Kidney (tissue), 14 donors: Measurements from ENCODE around the gene USP19. TPM values are rescaled to one million over a fixed set of nuclear protein-coding genes. Genes with fewer than 3 reads are reported as not detected.
A peak's percentile ranks its signal among the peaks of the same experiment; 100 is the strongest.

Experiments used
- DNase-seq, 5 donors: peaks; one replicate each; pipeline ENCODE4 v3.0.0-alpha.2; 2013 to 2020
- FAIRE-seq: peaks from 2 replicates; lab custom pipeline; 2012; peaks lifted over from hg19 to GRCh38; lab: Jason Lieb, UNC
- H3K27ac ChIP-seq, 2 donors: one replicate each; pipeline ENCODE4 v1.7.0; 2013; ENCODE audit warnings: low read depth in 2 of 2, low read length in 2 of 2, inconsistent platforms in 1 of 2
- H3K27me3 ChIP-seq: one replicate; pipeline ENCODE4 v1.7.1; 2013; ENCODE audit warnings: low read length, inconsistent platforms; ENCODE audit not compliant: control insufficient read depth, insufficient read depth
- H3K36me3 ChIP-seq, 3 donors: one replicate each; pipeline versions ENCODE4 v1.7.0 to v1.7.1; 2013; ENCODE audit warnings: low read length in 3 of 3, control low read depth in 1 of 3, inconsistent platforms in 1 of 3; ENCODE audit not compliant: insufficient read depth in 3 of 3, control insufficient read depth in 2 of 3
- H3K4me1 ChIP-seq, 3 donors: one replicate each; pipeline versions ENCODE4 v1.7.0 to v1.7.1; 2013; ENCODE audit warnings: low read length in 3 of 3, inconsistent platforms in 1 of 3, low read depth in 1 of 3; ENCODE audit not compliant: control insufficient read depth in 2 of 3, insufficient read depth in 2 of 3
- H3K4me3 ChIP-seq, 3 donors: one replicate each; pipeline versions ENCODE4 v1.7.0 to v1.8.1; 2013; ENCODE audit warnings: low read length in 3 of 3, control low read depth in 1 of 3, inconsistent platforms in 1 of 3
- H3K9ac ChIP-seq, 3 donors: one replicate each; pipeline versions ENCODE4 v1.7.0 to v1.7.1; 2013; ENCODE audit warnings: low read length in 3 of 3, control low read depth in 1 of 3, inconsistent platforms in 1 of 3
- H3K9me3 ChIP-seq, 3 donors: one replicate each; pipeline versions ENCODE4 v1.7.0 to v1.7.1; 2013; ENCODE audit warnings: low read length in 3 of 3, control low read depth in 1 of 3, inconsistent platforms in 1 of 3; ENCODE audit not compliant: control insufficient read depth in 2 of 3, insufficient read depth in 1 of 3
- CTCF ChIP-seq: IDR thresholded peaks from 3 replicates; pipeline ENCODE4 v1.5.1; 2012; ENCODE audit warnings: mild to moderate bottlenecking, moderate library complexity, borderline replicate concordance; ENCODE audit not compliant: insufficient read depth; ENCODE audit errors: extremely low read depth
- intact Hi-C: fragments of 100-400 bp; cut with DNase I; formaldehyde crosslinking; loops from one replicate; pipeline ENCODE4 v1.11.1; 2022
- polyA plus RNA-seq: library from polyadenylated mRNA; stranded (reverse); fragments of 350-450 nt; fragmentation: Illumina TruSeq; extraction: RNeasy Lipid Tissue Mini Kit (QIAGEN cat#74804); gene quantifications from one replicate; pipeline ENCODE4 v1.2.3, GENCODE V29; 2014; ENCODE audit warnings: low read depth, low replicate concordance; ENCODE audit not compliant: insufficient read depth
- total RNA-seq: library from RNA; stranded (reverse); fragmentation: NEBNext Ultra II Directional; extraction: Animal tissue kit (Norgen Biotek cat#: 25700); gene quantifications from one replicate; pipeline ENCODE4 v1.2.1, GENCODE V29; 2021
- donor health status: control.
- donor health status: control.
- donor health status: control.
- donor health status: control.
- donor health status: control.
- donor health status: DM: yes; HTN: yes; CAD: no.
- donor health status: Normal renal cell carcinoma (clear cell type).

Gene USP19
- total and polyA plus RNA-seq, 2 donors from 2014 or later = 29.3 to 67.2 TPM

GRCh38 chr3:49131576-49131975 lies 11.0 kb upstream of the USP19 start:
- FAIRE-seq (no peak), DNase-seq (no peak)
- intact Hi-C loops = no loop called here
- Histone ChIP-seq H3K4me3 (peak overlapping the region; percentile 86 to 95 (median 89)), H3K9me3 (no peaks in the 10 kb centered on the region), H3K9ac (peak overlapping the region in 1 of 3 donors; percentile 88), H3K27me3 (no peaks in the 10 kb centered on the region), H3K36me3 (peaks cover 0 to 29% (median 11%) of the 10 kb centered on the region in 3 donors), H3K4me1 (peaks cover 2 to 26% (median 19%) of the 10 kb centered on the region in 3 donors), H3K27ac (peak overlapping the region in 1 of 2 donors; percentile 92)
- TF ChIP-seq CTCF = no peak

GRCh38 chr3:49131040-49131439 lies 10.4 kb upstream of the USP19 start:
- no peak overlapping the region for H3K27ac ChIP-seq

DNA sequence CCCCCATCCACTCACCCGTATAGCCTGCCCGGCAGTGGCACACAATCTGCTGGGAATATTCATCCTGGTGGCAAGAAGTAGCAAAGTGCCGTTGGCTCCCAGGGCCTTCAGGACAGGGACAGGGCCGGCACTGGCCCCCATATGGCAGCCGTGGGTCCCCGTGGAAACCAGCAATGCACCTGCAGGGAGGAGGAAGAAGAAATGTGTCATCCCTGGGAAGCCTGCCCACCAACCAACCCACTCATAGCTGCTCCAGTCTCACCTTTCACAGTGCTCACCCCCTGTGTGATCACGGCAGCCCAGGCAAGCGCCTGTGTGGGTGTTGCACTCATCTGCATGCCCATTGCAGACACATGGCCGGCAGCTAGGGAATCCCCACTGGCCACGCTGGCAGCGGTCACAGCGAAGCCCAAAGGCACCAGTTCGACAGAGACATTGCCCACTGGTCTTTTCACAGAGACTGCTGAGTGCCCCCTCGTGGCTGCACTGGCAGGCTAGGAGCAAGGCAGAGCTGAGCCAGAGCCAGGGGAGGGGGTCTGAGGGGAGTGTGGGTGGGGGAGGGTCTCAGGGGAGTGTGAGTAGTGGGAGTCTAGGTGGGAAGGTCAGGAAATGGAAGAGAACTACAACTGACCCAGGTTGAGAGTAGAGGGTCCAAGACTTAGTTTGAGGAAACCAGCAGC lies 4.5 kb upstream of the USP19 start:
- no peak for DNase-seq
- TF ChIP-seq CTCF = no peak
- Histone ChIP-seq H3K4me3 (no peak overlapping the region), H3K27ac (no peak overlapping the region), H3K27me3 (no peaks in the 10 kb centered on the region), H3K4me1 (peaks cover 0 to 3% (median under 1%) of the 10 kb centered on the region in 3 donors), H3K9ac (no peak overlapping the region), H3K9me3 (no peaks in the 10 kb centered on the region), H3K36me3 (peaks cover 0 to 66% (median 40%) of the 10 kb centered on the region in 3 donors)
- intact Hi-C loops = no loop called here
- FAIRE-seq = no peak

More at GRCh38 chr3:49131040-49131439, 10.4 kb upstream of the USP19 start:
- no peak for DNase-seq
- Histone ChIP-seq H3K9me3 (no peaks in the 10 kb centered on the region), H3K27me3 (no peaks in the 10 kb centered on the region), H3K36me3 (peaks cover 0 to 31% (median 14%) of the 10 kb centered on the region in 3 donors), H3K4me3 (peak overlapping the region in 1 of 3 donors; percentile 86), H3K9ac (peak overlapping the region in 1 of 3 donors; percentile 88), H3K4me1 (peaks cover 2 to 26% (median 19%) of the 10 kb centered on the region in 3 donors)
- no peak for TF ChIP-seq CTCF
- FAIRE-seq = no peak
- intact Hi-C loops = no loop called here
